IMR-90 (cell line): ENCODE data around the gene NXPH1. TPM values are rescaled to one million over a fixed set of nuclear protein-coding genes. Genes with fewer than 3 reads are reported as not detected.

Experiments
- ATAC-seq: fragments of 200-7000 bp; cut with Tn5 transposase; 2 replicates; pipeline ENCODE4 v1.9.1; 2020; ENCODE audit warnings: low read depth, mild to moderate bottlenecking, moderate library complexity
- BruUV-seq: library from RNA; stranded (reverse); fragments of 400-500 nt; replicated peaks from 2 replicates; lab custom pipeline; 2021; lab: Mats Ljungman, UMichigan
- CTCF ChIA-PET: fragments of 300-600 bp; formaldehyde crosslinking; extraction: SDS; loops from one replicate; lab custom pipeline; 2021; ENCODE audit warnings: antibody characterized with exemption; lab: Yijun Ruan, JAX
- POLR2A ChIA-PET: fragments of 300-600 bp; sonication (Branson Sonifier 250); formaldehyde crosslinking; loops from one replicate; lab custom pipeline; 2022; ENCODE audit warnings: antibody characterized with exemption; ENCODE audit not compliant: unreplicated experiment; lab: Charles Lee
- DNase-seq: peaks from one replicate; pipeline ENCODE4 v3.0.0; 2013
- H2AFZ ChIP-seq: replicated peaks from 2 replicates; pipeline ENCODE3; 2013; ENCODE audit warnings: low read length, mild to moderate bottlenecking; ENCODE audit not compliant: poor library complexity
- H2AK5ac ChIP-seq: 2 replicates; pipeline ENCODE4 v1.6.1; 2013; ENCODE audit warnings: low read depth, low read length, inconsistent platforms
- H2AK9ac ChIP-seq: replicated peaks from 2 replicates; pipeline ENCODE3; 2013; ENCODE audit warnings: mild to moderate bottlenecking, low read depth, low read length, moderate library complexity; ENCODE audit not compliant: poor library complexity
- H2BK120ac ChIP-seq: 2 replicates; pipeline ENCODE4 v1.6.1; 2013; ENCODE audit warnings: low read depth, low read length, inconsistent platforms
- H2BK15ac ChIP-seq: 3 replicates; pipeline ENCODE4 v1.6.1; 2013; ENCODE audit warnings: low read depth, low read length, inconsistent platforms
- H2BK20ac ChIP-seq: 2 replicates; pipeline ENCODE4 v1.6.1; 2013; ENCODE audit warnings: low read depth, mild to moderate bottlenecking, inconsistent platforms, low read length, moderate library complexity
- H2BK5ac ChIP-seq: 2 replicates; pipeline ENCODE4 v1.6.1; 2013; ENCODE audit warnings: mild to moderate bottlenecking, low read depth, low read length, inconsistent platforms; ENCODE audit not compliant: poor library complexity, severe bottlenecking
- H3K14ac ChIP-seq: replicated peaks from 2 replicates; pipeline ENCODE4 v1.6.1; 2013; ENCODE audit warnings: low read depth, low read length, inconsistent platforms
- H3K18ac ChIP-seq: 2 replicates; pipeline ENCODE4 v1.6.1; 2013; ENCODE audit warnings: low read depth, low read length, control low read depth
- H3K23ac ChIP-seq: 2 replicates; pipeline ENCODE4 v1.6.1; 2013; ENCODE audit warnings: low read depth, low read length, inconsistent platforms
- H3K27ac ChIP-seq: 2 replicates; pipeline ENCODE4 v1.5.1; 2013; ENCODE audit warnings: mild to moderate bottlenecking, control low read depth, low read length; ENCODE audit not compliant: insufficient read depth
- H3K27me3 ChIP-seq: 2 replicates; pipeline ENCODE4 v1.6.1; 2013; ENCODE audit warnings: low read length; ENCODE audit not compliant: control insufficient read depth, insufficient read depth
- H3K36me3 ChIP-seq: 2 replicates; pipeline ENCODE4 v1.6.1; 2013; ENCODE audit warnings: low read length, mixed read lengths; ENCODE audit not compliant: control insufficient read depth, insufficient read depth
- H3K4ac ChIP-seq: 2 replicates; pipeline ENCODE4 v1.6.1; 2013; ENCODE audit warnings: low read depth, low read length, inconsistent platforms
- H3K4me1 ChIP-seq: 2 replicates; pipeline ENCODE4 v1.6.1; 2013; ENCODE audit warnings: low read length, mixed read lengths; ENCODE audit not compliant: control insufficient read depth, insufficient read depth
- H3K4me2 ChIP-seq: 2 replicates; pipeline ENCODE4 v1.6.1; 2013; ENCODE audit warnings: low read depth, mild to moderate bottlenecking, control low read depth, low read length, moderate library complexity
- H3K4me3 ChIP-seq: 2 replicates; pipeline ENCODE4 v1.5.1; 2013; ENCODE audit warnings: low read depth, mild to moderate bottlenecking, control low read depth, low read length, moderate library complexity; ENCODE audit not compliant: insufficient read depth
- H3K56ac ChIP-seq: 2 replicates; pipeline ENCODE4 v1.6.1; 2013; ENCODE audit warnings: low read length, inconsistent platforms; ENCODE audit not compliant: insufficient read depth; ENCODE audit errors: extremely low read depth
- H3K79me1 ChIP-seq, 2 experiments: 2 replicates each; pipeline ENCODE4 v1.6.1; 2013; ENCODE audit warnings: low read length in 2 of 2, inconsistent platforms in 1 of 2, low read depth in 1 of 2
- H3K9ac ChIP-seq: 2 replicates; pipeline ENCODE4 v1.6.1; 2013; ENCODE audit warnings: low read depth, low read length, control low read depth
- H3K9me1 ChIP-seq: 2 replicates; pipeline ENCODE4 v1.6.1; 2013; ENCODE audit warnings: low read length, inconsistent platforms; ENCODE audit not compliant: insufficient read depth
- H3K9me3 ChIP-seq: 2 replicates; pipeline ENCODE4 v1.6.1; 2013; ENCODE audit warnings: low read length; ENCODE audit not compliant: control insufficient read depth, insufficient read depth
- H4K20me1 ChIP-seq: 2 replicates; pipeline ENCODE4 v1.6.1; 2013; ENCODE audit warnings: low read length, inconsistent platforms; ENCODE audit not compliant: insufficient read depth
- H4K5ac ChIP-seq: 2 replicates; pipeline ENCODE4 v1.6.1; 2013; ENCODE audit warnings: mild to moderate bottlenecking, low read depth, low read length, control low read depth
- H4K8ac ChIP-seq, 2 experiments: 2 replicates each; pipeline ENCODE4 v1.6.1; 2013; ENCODE audit warnings: low read depth in 2 of 2, low read length in 2 of 2, control low read depth in 1 of 2, inconsistent platforms in 1 of 2
- H4K91ac ChIP-seq: 2 replicates; pipeline ENCODE4 v1.6.1; 2013; ENCODE audit warnings: low read depth, low read length, inconsistent platforms; ENCODE audit not compliant: insufficient read depth
- BHLHE40 ChIP-seq: fragments of 150-350 bp; IDR thresholded peaks from 2 replicates; pipeline ENCODE4 v1.6.1; 2016; ENCODE audit warnings: mild to moderate bottlenecking, low read depth, low read length
- FOS ChIP-seq: fragments of 150-350 bp; IDR thresholded peaks from 2 replicates; pipeline ENCODE4 v1.6.1; 2016; ENCODE audit warnings: low read depth, low read length
- MAFK ChIP-seq: IDR thresholded peaks from 2 replicates; pipeline ENCODE4 v1.6.1; 2012; ENCODE audit warnings: low read depth, low read length, improper control_type of control experiment
- MAZ ChIP-seq: IDR thresholded peaks from 2 replicates; pipeline ENCODE4 v1.6.1; 2012; ENCODE audit warnings: low read depth, mild to moderate bottlenecking, low read length, improper control_type of control experiment, moderate library complexity, borderline replicate concordance
- MXI1 ChIP-seq: IDR thresholded peaks from 2 replicates; pipeline ENCODE4 v1.6.1; 2012; ENCODE audit warnings: low read depth, mild to moderate bottlenecking, low read length, moderate library complexity, borderline replicate concordance
- WGBS, 2 experiments: methylation state at CpG; one replicate each; pipeline versions ENCODE4 v1.1.5 to v1.1.7; 2013; ENCODE audit warnings: missing lambda C conversion rate in 2 of 2; ENCODE audit not compliant: insufficient read length in 1 of 2; ENCODE audit errors: extremely low coverage in 2 of 2; 5-methylcytosine and 5-hydroxymethylcytosine counted together
- dilution Hi-C: fragments of 300-500 bp; cut with HindIII; formaldehyde crosslinking; loops from one replicate; pipeline ENCODE4 v1.14.3; 2018; ENCODE audit warnings: low sequenced_read_pairs; ENCODE audit not compliant: unreplicated experiment
- in situ Hi-C: fragments of 300-500 bp; cut with MboI; formaldehyde crosslinking; loops from 3 replicates; pipeline ENCODE4 v1.14.3; 2019; ENCODE audit warnings: low sequenced_read_pairs, inconsistent platforms, mixed read lengths
- intact Hi-C: fragments of 100-400 bp; cut with micrococcal nuclease; formaldehyde crosslinking; loops from 2 replicates; pipeline ENCODE4 v1.10.0; 2022
- polyA plus RNA-seq, 3 experiments: library from polyadenylated mRNA; depleted of rRNA; stranded (reverse); fragments of >200 nt; gene quantifications; 2 replicates each; pipeline ENCODE4 v1.2.3, GENCODE V29; 2012; ENCODE audit warnings: low replicate concordance in 1 of 3
- total RNA-seq: library from RNA; depleted of rRNA; stranded (reverse); fragments of >200 nt; gene quantifications from 2 replicates; pipeline ENCODE4 v1.2.3, GENCODE V29; 2012
- TF ChIP-seq, protein P1 (sequence below): fragments of 150-350 bp; IDR thresholded peaks from 2 replicates; pipeline ENCODE4 v1.6.1; 2016; ENCODE audit warnings: low read depth, mild to moderate bottlenecking, low read length, moderate library complexity, borderline replicate concordance

NXPH1 gene
- total and polyA plus RNA-seq, 2 of the 4 experiments (the other 2 are of a cell fraction): not detected

DNA sequence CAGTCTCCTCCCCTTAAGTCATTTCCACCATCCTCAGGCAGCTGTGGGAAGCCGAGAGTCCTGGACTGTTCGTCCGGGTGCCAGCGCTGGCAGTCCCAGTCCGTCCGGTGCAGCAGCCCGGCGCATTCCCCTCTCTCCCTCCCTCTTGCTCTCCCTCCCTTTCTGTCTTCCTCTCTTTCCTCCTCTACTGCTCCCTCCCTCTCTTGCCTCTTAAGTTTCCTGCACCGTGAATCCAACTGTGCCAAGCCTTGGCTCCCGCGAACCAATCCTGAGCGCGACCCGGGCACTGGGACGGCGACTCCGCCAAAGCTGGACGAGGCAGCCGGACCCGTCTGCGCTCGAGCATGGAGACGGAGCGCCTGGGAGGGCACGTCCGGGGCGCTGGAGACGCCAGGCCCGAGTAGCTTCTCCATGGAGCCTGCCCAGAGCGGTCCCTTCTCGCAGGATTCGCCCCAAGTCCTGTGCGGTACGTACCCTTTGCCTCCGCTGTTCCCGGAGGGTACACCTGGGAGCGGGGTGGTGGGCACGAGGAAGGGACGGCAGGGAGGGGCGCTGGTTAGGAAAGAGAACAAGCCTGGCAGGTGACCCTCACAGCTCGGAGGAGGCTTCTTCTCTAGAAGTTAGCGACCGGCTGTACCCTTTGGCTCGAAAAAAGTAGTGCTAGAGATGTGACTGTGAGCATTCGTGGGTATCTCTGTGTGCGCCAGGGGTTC lies 1.0 kb downstream of the NXPH1 start:
- TF ChIP-seq MAZ: no peak
- TF ChIP-seq FOS: no peak
- TF ChIP-seq, protein P1, sequence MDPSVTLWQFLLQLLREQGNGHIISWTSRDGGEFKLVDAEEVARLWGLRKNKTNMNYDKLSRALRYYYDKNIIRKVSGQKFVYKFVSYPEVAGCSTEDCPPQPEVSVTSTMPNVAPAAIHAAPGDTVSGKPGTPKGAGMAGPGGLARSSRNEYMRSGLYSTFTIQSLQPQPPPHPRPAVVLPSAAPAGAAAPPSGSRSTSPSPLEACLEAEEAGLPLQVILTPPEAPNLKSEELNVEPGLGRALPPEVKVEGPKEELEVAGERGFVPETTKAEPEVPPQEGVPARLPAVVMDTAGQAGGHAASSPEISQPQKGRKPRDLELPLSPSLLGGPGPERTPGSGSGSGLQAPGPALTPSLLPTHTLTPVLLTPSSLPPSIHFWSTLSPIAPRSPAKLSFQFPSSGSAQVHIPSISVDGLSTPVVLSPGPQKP: no peak
- no peak for TF ChIP-seq MAFK
- no peak for TF ChIP-seq BHLHE40
- TF ChIP-seq MXI1: no peak
- peak overlapping the region; percentile 51 for H2AFZ ChIP-seq
- no peak overlapping the region for H4K8ac ChIP-seq
- H3K4me1 ChIP-seq: no peaks in the 10 kb centered on the region
- intact Hi-C loops (no loop called here), in situ Hi-C loops (no loop called here), dilution Hi-C loops (no loop called here)
- no peak overlapping the region for H4K91ac ChIP-seq
- H3K9me1 ChIP-seq: no peaks in the 10 kb centered on the region
- CTCF ChIA-PET: interaction anchor here (0.7 kb wide), 1 partner anchor 1848 kb away, joined by 3 read pairs; no protein-coding TSS in a partner anchor
- H3K56ac ChIP-seq: no peak overlapping the region
- H3K27me3 ChIP-seq: peaks cover 1% of the 10 kb centered on the region; the same call in 1 of the 2 replicates
- 2% methylated on average over 28 of the region's 46 CpGs; no CpG with 5 or more reads in 1 of the 2 experiments for WGBS, 2 experiments
- H2BK5ac ChIP-seq: no peak overlapping the region
- no peak overlapping the region for H4K5ac ChIP-seq
- no peak overlapping the region for H2BK20ac ChIP-seq
- no peak overlapping the region for H3K23ac ChIP-seq
- no peak overlapping the region for H3K4ac ChIP-seq
- no peak overlapping the region for H2BK15ac ChIP-seq
- no peak overlapping the region for H3K4me3 ChIP-seq
- no peak overlapping the region for H3K18ac ChIP-seq
- POLR2A ChIA-PET: no interaction called here
- no peak overlapping the region for H2AK5ac ChIP-seq
- H3K4me2 ChIP-seq: no peak overlapping the region
- no peak overlapping the region for H2AK9ac ChIP-seq
- no peaks in the 10 kb centered on the region for H3K36me3 ChIP-seq
- DNase-seq (no peak), ATAC-seq (no peak)
- no peak overlapping the region for H3K27ac ChIP-seq
- no TSS peak for BruUV-seq
- no peaks in the 10 kb centered on the region for H3K79me1 ChIP-seq
- peaks cover 10% of the 10 kb centered on the region for H3K9me3 ChIP-seq
- no peak overlapping the region for H3K14ac ChIP-seq
- H2BK120ac ChIP-seq: no peak overlapping the region
- no peaks in the 10 kb centered on the region for H4K20me1 ChIP-seq
- no peak overlapping the region for H3K9ac ChIP-seq
